NB4 (cell line): ENCODE data around the gene SMIM41.

Experiments used
- DNase-seq: peaks from one replicate; pipeline ENCODE4 v3.0.0; 2010; ENCODE audit warnings: low read depth
- H3K4me3 ChIP-seq: one replicate; pipeline ENCODE4 v1.5.1; 2011; ENCODE audit warnings: mild to moderate bottlenecking, low read depth, low read length, moderate library complexity
- MAX ChIP-seq: IDR thresholded peaks from 2 replicates; pipeline ENCODE4 v1.6.1; 2011; ENCODE audit warnings: low read depth, low read length
- MYC ChIP-seq: IDR thresholded peaks from 2 replicates; pipeline ENCODE4 v1.6.1; 2011; ENCODE audit warnings: low read depth, low read length
- POLR2A ChIP-seq: IDR thresholded peaks from 2 replicates; pipeline ENCODE4 v1.6.1; 2011; ENCODE audit warnings: mild to moderate bottlenecking; ENCODE audit not compliant: insufficient read length; ENCODE audit errors: extremely low read depth
- TF ChIP-seq, protein P1 (sequence below): IDR thresholded peaks from one replicate; pipeline ENCODE4 v1.5.1; 2012; ENCODE audit warnings: low read depth, low read length

Gene SMIM41

GRCh38 chr12:52046859-52047258 lies 32.6 kb upstream of the SMIM41 start:
- no peak overlapping the region for H3K4me3 ChIP-seq
- DNase-seq, result no peak
- TF ChIP-seq MYC, result no peak
- TF ChIP-seq POLR2A, result no peak
- TF ChIP-seq, protein P1, sequence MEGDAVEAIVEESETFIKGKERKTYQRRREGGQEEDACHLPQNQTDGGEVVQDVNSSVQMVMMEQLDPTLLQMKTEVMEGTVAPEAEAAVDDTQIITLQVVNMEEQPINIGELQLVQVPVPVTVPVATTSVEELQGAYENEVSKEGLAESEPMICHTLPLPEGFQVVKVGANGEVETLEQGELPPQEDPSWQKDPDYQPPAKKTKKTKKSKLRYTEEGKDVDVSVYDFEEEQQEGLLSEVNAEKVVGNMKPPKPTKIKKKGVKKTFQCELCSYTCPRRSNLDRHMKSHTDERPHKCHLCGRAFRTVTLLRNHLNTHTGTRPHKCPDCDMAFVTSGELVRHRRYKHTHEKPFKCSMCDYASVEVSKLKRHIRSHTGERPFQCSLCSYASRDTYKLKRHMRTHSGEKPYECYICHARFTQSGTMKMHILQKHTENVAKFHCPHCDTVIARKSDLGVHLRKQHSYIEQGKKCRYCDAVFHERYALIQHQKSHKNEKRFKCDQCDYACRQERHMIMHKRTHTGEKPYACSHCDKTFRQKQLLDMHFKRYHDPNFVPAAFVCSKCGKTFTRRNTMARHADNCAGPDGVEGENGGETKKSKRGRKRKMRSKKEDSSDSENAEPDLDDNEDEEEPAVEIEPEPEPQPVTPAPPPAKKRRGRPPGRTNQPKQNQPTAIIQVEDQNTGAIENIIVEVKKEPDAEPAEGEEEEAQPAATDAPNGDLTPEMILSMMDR, result no peak
- no peak for TF ChIP-seq MAX

DNA sequence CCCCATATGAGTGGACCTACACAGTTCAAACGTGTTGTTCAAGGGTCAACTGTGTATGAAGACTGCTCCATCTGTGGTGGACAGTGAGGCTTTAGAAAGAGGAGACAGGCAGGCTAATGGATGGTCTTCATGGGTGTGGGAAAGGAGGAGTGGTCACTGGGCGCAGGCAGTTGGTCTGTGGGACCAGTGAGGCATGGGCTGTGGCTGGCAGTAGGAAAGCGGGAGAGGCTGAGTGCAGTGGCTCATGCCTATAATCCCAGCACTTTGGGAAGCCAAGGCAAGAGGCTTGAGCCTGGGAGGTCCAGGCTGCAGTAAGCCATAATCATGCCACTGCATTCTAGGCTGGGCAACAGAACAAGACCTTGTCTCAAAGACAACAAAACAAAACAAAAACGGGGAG lies 30.2 kb upstream of the SMIM41 start:
- H3K4me3 ChIP-seq, result no peak overlapping the region
- no peak for DNase-seq
- TF ChIP-seq MAX (no peak), POLR2A (no peak), MYC (no peak)
- TF ChIP-seq, protein P1, result no peak

- DNase-seq, result no peak
- TF ChIP-seq, protein P1, result no peak
- TF ChIP-seq MAX (no peak), POLR2A (no peak), MYC (no peak)
These were observed 29.8 kb upstream of the SMIM41 start for GRCh38 chr12:52049688-52050087.

GRCh38 chr12:52050116-52050757 lies 29.3 kb upstream of the SMIM41 start:
- DNase-seq, result no peak
- H3K4me3 ChIP-seq, result peak overlapping the region; percentile 53
- TF ChIP-seq MYC (no peak), MAX (no peak), POLR2A (no peak)
- TF ChIP-seq, protein P1, result no peak

More at GRCh38 chr12:52049688-52050087, 29.8 kb upstream of the SMIM41 start:
- no peak overlapping the region for H3K4me3 ChIP-seq

DNA sequence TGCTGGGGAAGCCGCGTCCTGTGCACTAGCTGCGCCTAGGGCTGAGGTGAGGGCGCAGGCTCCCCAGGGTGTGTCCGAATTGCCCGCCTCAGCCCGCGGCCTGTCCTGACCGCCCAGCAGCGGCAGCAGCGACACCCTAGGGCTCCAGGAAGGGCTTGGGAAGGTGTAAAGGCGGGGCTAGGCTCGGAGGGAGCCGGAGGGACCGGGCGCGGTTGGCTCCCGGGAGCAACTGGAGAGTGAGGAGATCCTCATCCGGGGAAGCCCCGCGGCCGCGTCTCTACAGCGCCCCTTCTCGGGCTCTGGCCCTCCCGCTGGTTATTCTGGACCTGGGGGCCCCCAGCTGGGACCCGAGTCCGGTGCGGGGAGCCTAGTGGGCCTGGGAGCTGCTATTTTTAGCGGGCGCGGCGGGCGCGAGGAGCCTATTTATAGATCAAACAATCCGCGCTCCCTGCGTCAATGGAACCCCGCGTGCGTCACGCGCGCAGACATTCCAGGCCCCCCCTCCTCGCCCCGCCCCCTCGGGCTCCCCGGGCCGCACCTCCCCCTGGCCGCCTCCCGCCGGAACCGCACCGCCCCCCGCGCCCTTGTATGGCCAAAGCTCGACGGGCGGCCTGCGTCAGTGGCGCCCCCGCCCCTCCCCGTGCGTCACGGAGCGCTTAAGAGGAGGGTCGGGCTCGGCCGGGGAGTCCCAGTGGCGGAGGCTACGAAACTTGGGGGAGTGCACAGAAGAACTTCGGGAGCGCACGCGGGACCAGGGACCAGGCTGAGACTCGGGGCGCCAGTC lies 28.6 kb upstream of the SMIM41 start, which contains the start of gene NR4A1:
Gene NR4A1, plus strand, starts transcription at position 685 of the 784 bp plus-strand sequence. CDS start 2,887 bp downstream, outside the sequence.
- peak within 1 kb of the TSS; percentile 53 for H3K4me3 ChIP-seq
- DNase-seq, result peak; percentile 94
- TF ChIP-seq MAX, result no peak
- TF ChIP-seq, protein P1, result peak; percentile 8
- TF ChIP-seq MYC, result no peak
- peak; percentile 30 for TF ChIP-seq POLR2A
